Fibroblast of pulmonary artery (primary cell): ENCODE measurements around the gene PAPSS1.

ENCODE experiments used
- DNase-seq: peaks from one replicate; pipeline ENCODE4 v3.0.0-alpha.2; 2010; ENCODE audit warnings: low read depth
- H3K4me3 ChIP-seq: replicated peaks from 2 replicates; pipeline ENCODE4 v1.5.1; 2011; ENCODE audit warnings: low read depth, mild to moderate bottlenecking, control low read depth, low read length, moderate library complexity
- CTCF ChIP-seq: IDR thresholded peaks from 2 replicates; pipeline ENCODE4 v1.5.1; 2011; ENCODE audit warnings: mild to moderate bottlenecking, control low read depth, low read length, inconsistent platforms; ENCODE audit errors: missing control alignments

PAPSS1 gene

GRCh38 chr4:107747748-107748486 lies 27.9 kb upstream of the PAPSS1 start:
- no peak for TF ChIP-seq CTCF
- no peak for DNase-seq

GRCh38 chr4:107746161-107746560 lies 26.1 kb upstream of the PAPSS1 start:
- no peak for TF ChIP-seq CTCF
- no peak for DNase-seq
- H3K4me3 ChIP-seq, result no peak overlapping the region

More at GRCh38 chr4:107747748-107748486, 27.9 kb upstream of the PAPSS1 start:
- no peak overlapping the region for H3K4me3 ChIP-seq

GRCh38 chr4:107744532-107744931 lies 24.5 kb upstream of the PAPSS1 start:
- DNase-seq, result no peak
- H3K4me3 ChIP-seq, result no peak overlapping the region
- TF ChIP-seq CTCF, result no peak

GRCh38 chr4:107743532-107743931 lies 23.5 kb upstream of the PAPSS1 start:
- DNase-seq, result no peak
- H3K4me3 ChIP-seq, result no peak overlapping the region
- TF ChIP-seq CTCF, result no peak

GRCh38 chr4:107742791-107743190 lies 22.8 kb upstream of the PAPSS1 start:
- no peak for TF ChIP-seq CTCF
- no peak for DNase-seq

GRCh38 chr4:107742196-107742595 lies 22.2 kb upstream of the PAPSS1 start:
- no peak overlapping the region for H3K4me3 ChIP-seq
- TF ChIP-seq CTCF, result no peak
- DNase-seq, result no peak

More at GRCh38 chr4:107742791-107743190, 22.8 kb upstream of the PAPSS1 start:
- H3K4me3 ChIP-seq, result no peak overlapping the region

GRCh38 chr4:107740950-107741701 lies 21.1 kb upstream of the PAPSS1 start:
- H3K4me3 ChIP-seq, result no peak overlapping the region
- no peak for TF ChIP-seq CTCF
- peak; percentile 88 for DNase-seq
